HepG2 (cell line): Measurements from ENCODE around the gene PPP1CB. TPM values are rescaled to one million over a fixed set of nuclear protein-coding genes. Genes with fewer than 3 reads are reported as not detected.

Experiments
- CC2D1A ChIP-seq: sonication (generic); formaldehyde crosslinking; IDR thresholded peaks from 2 replicates; pipeline ENCODE4 v1.8.1; 2023; ENCODE audit warnings: mild to moderate bottlenecking, missing genetic modification reagents
- CCAR2 ChIP-seq: fragments of 200-400 bp; formaldehyde crosslinking; optimal IDR thresholded peaks from 2 replicates; pipeline ENCODE3; 2018; ENCODE audit warnings: low read depth, mild to moderate bottlenecking, low read length, moderate library complexity
- CENPX ChIP-seq: sonication (generic); formaldehyde crosslinking; IDR thresholded peaks from 2 replicates; pipeline ENCODE4 v1.9.0; 2021; ENCODE audit warnings: mild to moderate bottlenecking, missing genetic modification reagents, moderate library complexity
- DNMT1 ChIP-seq: sonication (generic); formaldehyde crosslinking; IDR thresholded peaks from 2 replicates; pipeline ENCODE4 v1.5.1; 2020; ENCODE audit warnings: mild to moderate bottlenecking, missing genetic modification reagents
- ELF1 ChIP-seq: sonication (generic); formaldehyde crosslinking; IDR thresholded peaks from 2 replicates; pipeline ENCODE4 v1.4.0; 2020; ENCODE audit warnings: missing genetic modification reagents
- ESRRA ChIP-seq: sonication (generic); formaldehyde crosslinking; IDR thresholded peaks from 2 replicates; pipeline ENCODE4 v1.5.1; 2020; ENCODE audit warnings: mild to moderate bottlenecking, low read depth, missing genetic modification reagents
- IRF2 ChIP-seq: IDR thresholded peaks from 2 replicates; pipeline ENCODE4 v1.6.1; 2018; ENCODE audit warnings: missing genetic modification reagents, missing compliant biosample characterization
- JUND ChIP-seq: sonication (generic); formaldehyde crosslinking; IDR thresholded peaks from 2 replicates; pipeline ENCODE4 v1.8.0; 2022; ENCODE audit warnings: mild to moderate bottlenecking, missing genetic modification reagents
- KMT2B ChIP-seq: IDR thresholded peaks from 2 replicates; pipeline ENCODE4 v1.6.1; 2016; ENCODE audit warnings: missing genetic modification reagents, missing compliant biosample characterization
- MNT ChIP-seq: fragments of 450-650 bp; IDR thresholded peaks from 2 replicates; pipeline ENCODE4 v1.6.1; 2016
- NCOR1 ChIP-seq: fragments of 200-600 bp; sonication (generic); IDR thresholded peaks from 2 replicates; pipeline ENCODE4 v1.7.0; 2017; ENCODE audit warnings: antibody characterized with exemption, low read length, borderline replicate concordance
- NFE2L2 ChIP-seq: fragments of 150-350 bp; IDR thresholded peaks from 2 replicates; pipeline ENCODE4 v1.6.1; 2014; ENCODE audit warnings: low read length
- NR3C1 ChIP-seq: sonication (generic); formaldehyde crosslinking; IDR thresholded peaks from 2 replicates; pipeline ENCODE4 v1.4.0; 2020; ENCODE audit warnings: missing genetic modification reagents
- ONECUT2 ChIP-seq: sonication (generic); formaldehyde crosslinking; IDR thresholded peaks from 2 replicates; pipeline ENCODE4 v1.4.0; 2020; ENCODE audit warnings: missing genetic modification reagents
- PHF8 ChIP-seq: sonication (generic); formaldehyde crosslinking; IDR thresholded peaks from 2 replicates; pipeline ENCODE4 v1.5.0; 2020; ENCODE audit warnings: missing genetic modification reagents
- REPIN1 ChIP-seq: sonication (generic); formaldehyde crosslinking; IDR thresholded peaks from 2 replicates; pipeline ENCODE4 v1.8.0; 2022; ENCODE audit warnings: missing genetic modification reagents, low read depth, mild to moderate bottlenecking, borderline replicate concordance
- SOX13 ChIP-seq, 3 experiments: fragments of 450-650 bp in 1 of 3; sonication (generic) in 1 of 3; formaldehyde crosslinking in 1 of 3; IDR thresholded peaks in 2 of 3; conservative IDR thresholded peaks in 1 of 3; 2 replicates each; pipeline versions ENCODE4 v1.5.0 to v1.6.1; 2016 to 2020; ENCODE audit warnings: antibody characterized with exemption in 1 of 3, mild to moderate bottlenecking in 1 of 3, missing compliant biosample characterization in 1 of 3, missing genetic modification reagents in 1 of 3, moderate library complexity in 1 of 3
- SSRP1 ChIP-seq: IDR thresholded peaks from 2 replicates; pipeline ENCODE4 v1.6.1; 2016; ENCODE audit warnings: control low read depth
- THAP7 ChIP-seq: sonication (generic); formaldehyde crosslinking; IDR thresholded peaks from 2 replicates; pipeline ENCODE4 v1.8.1; 2023; ENCODE audit warnings: mild to moderate bottlenecking, missing genetic modification reagents
- USF2 ChIP-seq, 2 experiments: sonication (generic) in 1 of 2; formaldehyde crosslinking in 1 of 2; IDR thresholded peaks; 2 replicates each; pipeline versions ENCODE4 v1.5.1 to v1.6.1; 2011 to 2020; ENCODE audit warnings: borderline replicate concordance in 1 of 2, low read depth in 1 of 2, low read length in 1 of 2, mild to moderate bottlenecking in 1 of 2, missing genetic modification reagents in 1 of 2, moderate library complexity in 1 of 2
- ZBTB1 ChIP-seq: sonication (generic); formaldehyde crosslinking; IDR thresholded peaks from 2 replicates; pipeline ENCODE4 v1.4.0; 2020; ENCODE audit warnings: missing genetic modification reagents, borderline replicate concordance
- ZBTB7B ChIP-seq: sonication (generic); formaldehyde crosslinking; IDR thresholded peaks from 2 replicates; pipeline ENCODE4 v1.4.0; 2020; ENCODE audit warnings: missing genetic modification reagents
- ZFX ChIP-seq: sonication (generic); formaldehyde crosslinking; IDR thresholded peaks from 2 replicates; pipeline ENCODE4 v1.4.0; 2020; ENCODE audit warnings: mild to moderate bottlenecking, low read depth, missing genetic modification reagents, moderate library complexity
- ZNF605 ChIP-seq: sonication (generic); formaldehyde crosslinking; IDR thresholded peaks from 2 replicates; pipeline ENCODE4 v1.8.0; 2022; ENCODE audit warnings: mild to moderate bottlenecking, missing genetic modification reagents
- ZNF615 ChIP-seq: sonication (generic); formaldehyde crosslinking; IDR thresholded peaks from 2 replicates; pipeline ENCODE4 v1.5.0; 2020; ENCODE audit warnings: mild to moderate bottlenecking, missing genetic modification reagents, borderline replicate concordance
- ZNF644 ChIP-seq: IDR thresholded peaks from 2 replicates; pipeline ENCODE4 v1.6.1; 2016; ENCODE audit warnings: low read depth
- ZSCAN30 ChIP-seq: sonication (generic); formaldehyde crosslinking; IDR thresholded peaks from 2 replicates; pipeline ENCODE4 v1.5.0; 2020; ENCODE audit warnings: mild to moderate bottlenecking, missing genetic modification reagents
- polyA plus RNA-seq, 8 experiments: library from polyadenylated mRNA; depleted of rRNA in 3 of 8; stranded (reverse) in 7 of 8; unstranded in 1 of 8; fragments of >200 nt; fragmentation: Illumina TruSeq in 4 of 8; extraction: Trizol in 4 of 8; gene quantifications; 2 replicates each; pipeline versions ENCODE4 v1.2.1 to v1.2.3, GENCODE V29; 2011 to 2016; ENCODE audit warnings: low read depth in 4 of 8, missing spikeins in 1 of 8, mixed read lengths in 1 of 8; ENCODE audit not compliant: insufficient read depth in 1 of 8
- total RNA-seq, 5 experiments: library from RNA; depleted of rRNA; stranded (reverse); fragments of >200 nt; fragmentation: Illumina TruSeq; extraction: Trizol; gene quantifications; 2 replicates each; pipeline ENCODE4 v1.2.3, GENCODE V29; 2016; ENCODE audit warnings: low read depth in 1 of 5

Gene PPP1CB
- total and polyA plus RNA-seq, 2 of the 13 experiments (the other 11 are each of a cell fraction or from before 2014, with no cell fraction given): 46.9 to 109 TPM

GRCh38 chr2:28751252-28751955, at the start of gene PPP1CB (continued):
- peak; percentile 41; the same call in 1 of the 2 replicates for TF ChIP-seq ZSCAN30 (CRISPR knock-in tag)
- no peak for TF ChIP-seq SOX13 (IDR thresholded peaks at IDR 0.05)
- TF ChIP-seq SOX13 (CRISPR knock-in tag; conservative IDR thresholded peaks at IDR 0.05 in 1 of 2, IDR thresholded peaks at IDR 0.05 in 1 of 2): peak in 1 of 2 experiments; percentile 26; a peak in 1 of 4 replicates
- TF ChIP-seq ZNF644 (CRISPR knock-in tag): no peak
- TF ChIP-seq NFE2L2: no peak
- peak; percentile 79 for TF ChIP-seq KMT2B (CRISPR knock-in tag)
- TF ChIP-seq ZBTB1: no peak
- no peak; the same call in 1 of the 2 replicates for TF ChIP-seq ZBTB7B (CRISPR knock-in tag)
- no peak for TF ChIP-seq CCAR2
- no peak for TF ChIP-seq JUND (CRISPR knock-in tag)
- TF ChIP-seq ZNF605 (CRISPR knock-in tag): peak; percentile 71; the same call in 1 of the 2 replicates
- peak; percentile 93 for TF ChIP-seq REPIN1 (CRISPR knock-in tag)
- TF ChIP-seq THAP7: peak; percentile 89; the same call in 1 of the 2 replicates
- peak; percentile 87 for TF ChIP-seq PHF8 (CRISPR knock-in tag)
- no peak; the same call in 1 of the 2 replicates for TF ChIP-seq ESRRA (CRISPR knock-in tag)
- TF ChIP-seq ONECUT2 (CRISPR knock-in tag): no peak; the same call in 1 of the 2 replicates
- TF ChIP-seq IRF2: peak; percentile 96
- no peak for TF ChIP-seq CENPX (CRISPR knock-in tag)
- TF ChIP-seq SSRP1 (CRISPR knock-in tag): no peak
- peak; percentile 86; the same call in 1 of the 2 replicates for TF ChIP-seq CC2D1A (CRISPR knock-in tag)
- no peak for TF ChIP-seq USF2 (IDR thresholded peaks at IDR 0.05; ENCODE audit: low read depth, low read length)
- no peak; the same call in 1 of the 2 replicates for TF ChIP-seq USF2 (CRISPR knock-in tag; IDR thresholded peaks at IDR 0.05; ENCODE audit: borderline replicate concordance)
- no peak for TF ChIP-seq NR3C1
- peak; percentile 90 for TF ChIP-seq ZFX
- no peak for TF ChIP-seq MNT
- TF ChIP-seq ZNF615 (CRISPR knock-in tag): peak; percentile 22; the same call in 1 of the 2 replicates
- peak; percentile 83 for TF ChIP-seq DNMT1 (CRISPR knock-in tag)
- peak; percentile 56 for TF ChIP-seq ELF1 (CRISPR knock-in tag)
- TF ChIP-seq NCOR1: no peak
